Activated CD4-positive, alpha-beta T cell treated with anti-CD3 and anti-CD28 coated beads, Interleukin-2, amount 10 ng/mL, durations not matched to agents 24 days and 14 days (primary cell): ENCODE results near the gene EPHA3. TPM values are rescaled to one million over a fixed set of nuclear protein-coding genes. Genes with fewer than 3 reads are reported as not detected.

Source experiments
- DNase-seq: peaks from one replicate; pipeline ENCODE4 v3.0.0; 2022
- H3K27ac Mint-ChIP-seq: one replicate; pipeline ENCODE4 v1.8.0; 2022; ENCODE audit warnings: mild to moderate bottlenecking, mixed read lengths
- H3K27me3 Mint-ChIP-seq: one replicate; pipeline ENCODE4 v1.8.0; 2022; ENCODE audit warnings: mixed read lengths
- H3K36me3 Mint-ChIP-seq: one replicate; pipeline ENCODE4 v1.8.0; 2022; ENCODE audit warnings: low read depth, mild to moderate bottlenecking, mixed read lengths
- H3K4me1 Mint-ChIP-seq: one replicate; pipeline ENCODE4 v1.8.0; 2021; ENCODE audit warnings: mixed read lengths
- H3K4me3 Mint-ChIP-seq: one replicate; pipeline ENCODE4 v1.8.0; 2022; ENCODE audit warnings: mild to moderate bottlenecking, moderate library complexity, mixed read lengths
- H3K9me3 Mint-ChIP-seq: one replicate; pipeline ENCODE4 v1.8.0; 2021; ENCODE audit warnings: mixed read lengths
- intact Hi-C: fragments of 100-400 bp; cut with micrococcal nuclease; formaldehyde crosslinking; loops from one replicate; pipeline ENCODE4 v1.15.1; 2023
- total RNA-seq: library from RNA; stranded (reverse); gene quantifications from 2 replicates; pipeline ENCODE4 v1.2.3, GENCODE V29; 2022

Gene EPHA3
- total RNA-seq, 1 donor from 2014 or later, result not detected

DNA sequence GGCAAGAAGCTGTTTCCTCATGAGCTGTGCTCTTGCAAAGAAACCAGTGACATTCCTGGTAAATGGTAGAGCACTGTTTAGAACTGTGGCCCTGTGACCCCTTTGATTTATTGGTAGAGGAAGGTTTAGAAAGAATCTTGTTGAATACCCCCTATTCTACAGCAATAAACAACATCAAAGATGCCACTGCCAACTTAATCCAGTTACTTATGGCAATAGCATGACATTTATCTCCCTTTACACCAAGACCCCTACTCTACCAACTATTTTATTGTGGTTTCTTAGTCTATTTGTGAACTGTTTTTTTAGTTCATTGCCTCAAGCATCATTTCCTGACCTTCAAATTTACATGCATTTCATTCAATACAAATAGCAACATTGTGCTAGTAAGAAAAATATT is 288.6 kb downstream of the EPHA3 start:
- intact Hi-C loops, result no loop called here
- no peak overlapping the region for H3K27ac Mint-ChIP-seq
- no peak overlapping the region for H3K4me3 Mint-ChIP-seq
- H3K36me3 Mint-ChIP-seq, result no peaks in the 10 kb centered on the region
- DNase-seq, result no peak
- no peaks in the 10 kb centered on the region for H3K9me3 Mint-ChIP-seq
- no peaks in the 10 kb centered on the region for H3K4me1 Mint-ChIP-seq
- H3K27me3 Mint-ChIP-seq, result no peaks in the 10 kb centered on the region

DNA sequence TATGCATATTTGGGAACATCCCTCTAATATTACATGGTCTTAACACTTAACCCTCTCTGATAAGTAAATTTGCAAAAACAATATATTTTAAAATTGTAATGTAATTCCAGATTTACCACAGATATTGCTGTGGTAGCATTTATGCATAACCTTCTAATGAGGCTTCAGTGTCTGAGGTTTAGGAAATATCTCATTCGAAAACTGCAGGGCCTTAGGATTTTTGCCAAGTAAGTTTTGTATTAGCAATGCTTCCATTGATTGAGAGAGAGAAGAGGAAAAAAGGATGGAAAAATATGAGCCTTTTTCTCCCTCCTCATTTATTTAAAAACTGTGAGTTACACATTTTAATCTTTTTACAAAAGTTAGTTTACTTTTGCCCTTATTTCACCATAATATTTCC is 294.6 kb downstream of the EPHA3 start:
- no peak for DNase-seq
- H3K36me3 Mint-ChIP-seq, result no peaks in the 10 kb centered on the region
- intact Hi-C loops, result no loop called here
- no peaks in the 10 kb centered on the region for H3K27me3 Mint-ChIP-seq
- no peaks in the 10 kb centered on the region for H3K9me3 Mint-ChIP-seq
- no peak overlapping the region for H3K4me3 Mint-ChIP-seq
- H3K4me1 Mint-ChIP-seq, result no peaks in the 10 kb centered on the region
- H3K27ac Mint-ChIP-seq, result no peak overlapping the region

DNA sequence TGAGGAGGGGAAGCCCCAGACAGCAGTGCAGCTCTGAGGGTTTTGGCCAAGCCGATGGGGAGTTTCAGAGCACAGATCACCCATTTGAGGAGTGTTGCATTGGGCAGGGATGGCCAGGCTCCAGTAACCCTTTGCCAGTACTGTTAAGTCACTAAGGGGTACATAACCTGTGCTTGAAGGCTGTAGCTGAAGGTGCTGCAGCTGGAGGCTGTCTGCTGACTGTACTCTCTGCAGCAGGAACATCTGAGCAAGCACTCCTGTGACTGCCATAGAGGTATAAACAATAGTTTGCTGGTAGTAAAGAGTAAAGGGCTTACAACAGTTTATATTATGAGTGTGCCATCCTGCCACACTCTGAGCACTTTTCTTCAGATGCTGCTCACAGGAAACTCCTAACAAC is 297.8 kb downstream of the EPHA3 start:
- H3K27me3 Mint-ChIP-seq, result no peaks in the 10 kb centered on the region
- intact Hi-C loops, result no loop called here

DNA sequence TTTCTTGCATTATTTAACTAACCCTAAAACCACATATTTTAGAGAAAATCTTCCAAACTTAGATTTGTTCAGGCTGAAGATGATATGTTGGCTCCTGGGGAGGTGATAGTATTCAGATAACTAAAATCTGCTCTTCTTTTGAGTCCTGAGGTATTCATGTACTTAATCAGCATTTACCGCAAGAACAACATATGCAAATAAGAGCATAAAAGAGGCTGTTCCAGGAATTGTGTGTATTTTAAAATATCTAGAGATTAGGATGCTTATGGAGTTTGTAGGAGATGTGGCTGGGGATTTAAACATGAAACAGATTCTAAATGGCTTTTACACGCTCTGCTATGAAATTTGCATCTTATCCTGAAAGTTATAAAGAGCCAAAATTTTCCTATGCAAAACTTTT is 298.2 kb downstream of the EPHA3 start:
- H3K4me1 Mint-ChIP-seq, result no peaks in the 10 kb centered on the region

More for the DNA sequence above, 297.8 kb downstream of the EPHA3 start:
- H3K27ac Mint-ChIP-seq, result no peak overlapping the region
- no peaks in the 10 kb centered on the region for H3K4me1 Mint-ChIP-seq
- no peaks in the 10 kb centered on the region for H3K9me3 Mint-ChIP-seq
- H3K4me3 Mint-ChIP-seq, result no peak overlapping the region
- no peaks in the 10 kb centered on the region for H3K36me3 Mint-ChIP-seq
- DNase-seq, result no peak

DNA sequence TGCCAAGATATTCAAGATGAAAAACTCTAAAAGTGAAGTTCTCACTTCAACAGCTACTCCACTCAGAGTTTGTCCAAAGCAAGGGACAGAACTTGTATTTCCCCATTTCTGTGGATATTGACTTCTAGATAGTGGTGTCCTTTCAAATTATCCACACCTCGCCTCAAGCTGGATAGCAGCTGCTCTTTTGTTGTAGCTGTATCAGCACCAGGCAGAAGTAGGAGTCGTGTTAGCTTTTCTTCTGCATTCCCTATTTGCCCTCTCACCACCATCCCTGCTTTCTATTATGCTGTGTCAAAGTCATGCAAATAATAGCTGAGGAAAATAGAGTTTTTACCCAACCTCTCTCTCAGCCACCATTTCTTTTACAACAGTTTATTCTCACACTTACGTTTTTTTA is 303.8 kb downstream of the EPHA3 start:
- H3K27me3 Mint-ChIP-seq, result no peaks in the 10 kb centered on the region
- intact Hi-C loops, result no loop called here

More for the DNA sequence above, 298.2 kb downstream of the EPHA3 start:
- Mint-ChIP-seq H3K27me3 (no peaks in the 10 kb centered on the region), H3K9me3 (no peaks in the 10 kb centered on the region), H3K4me3 (no peak overlapping the region), H3K27ac (no peak overlapping the region), H3K36me3 (no peaks in the 10 kb centered on the region)
- no peak for DNase-seq
- intact Hi-C loops, result no loop called here

DNA sequence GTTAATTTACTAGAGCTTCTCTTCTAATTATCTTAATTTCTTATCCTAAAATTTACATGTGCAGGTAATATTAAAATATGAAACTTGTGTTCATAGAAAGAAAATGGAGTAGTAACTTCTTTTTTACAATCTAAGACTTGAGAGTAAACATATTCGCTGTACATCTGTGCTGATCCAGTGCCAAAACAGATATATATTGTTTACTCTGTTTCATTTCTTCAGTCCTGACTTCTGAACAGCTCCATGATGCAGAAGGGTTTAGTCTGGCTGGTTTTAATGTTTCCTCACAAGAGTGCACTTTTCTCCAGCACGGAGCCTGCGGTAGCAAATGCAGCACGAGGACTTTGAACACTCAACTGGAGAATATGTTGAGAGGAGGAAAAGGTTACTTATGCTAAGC is 306.8 kb downstream of the EPHA3 start:
- no peaks in the 10 kb centered on the region for H3K27me3 Mint-ChIP-seq
- DNase-seq, result no peak
- no peak overlapping the region for H3K4me3 Mint-ChIP-seq
- intact Hi-C loops, result no loop called here
- H3K9me3 Mint-ChIP-seq, result no peaks in the 10 kb centered on the region
- no peaks in the 10 kb centered on the region for H3K36me3 Mint-ChIP-seq
- H3K4me1 Mint-ChIP-seq, result no peaks in the 10 kb centered on the region
- no peak overlapping the region for H3K27ac Mint-ChIP-seq

More for the DNA sequence above, 303.8 kb downstream of the EPHA3 start:
- no peaks in the 10 kb centered on the region for H3K9me3 Mint-ChIP-seq
- H3K4me3 Mint-ChIP-seq, result no peak overlapping the region
- H3K36me3 Mint-ChIP-seq, result no peaks in the 10 kb centered on the region
- no peak overlapping the region for H3K27ac Mint-ChIP-seq
- DNase-seq, result no peak
- no peaks in the 10 kb centered on the region for H3K4me1 Mint-ChIP-seq

DNA sequence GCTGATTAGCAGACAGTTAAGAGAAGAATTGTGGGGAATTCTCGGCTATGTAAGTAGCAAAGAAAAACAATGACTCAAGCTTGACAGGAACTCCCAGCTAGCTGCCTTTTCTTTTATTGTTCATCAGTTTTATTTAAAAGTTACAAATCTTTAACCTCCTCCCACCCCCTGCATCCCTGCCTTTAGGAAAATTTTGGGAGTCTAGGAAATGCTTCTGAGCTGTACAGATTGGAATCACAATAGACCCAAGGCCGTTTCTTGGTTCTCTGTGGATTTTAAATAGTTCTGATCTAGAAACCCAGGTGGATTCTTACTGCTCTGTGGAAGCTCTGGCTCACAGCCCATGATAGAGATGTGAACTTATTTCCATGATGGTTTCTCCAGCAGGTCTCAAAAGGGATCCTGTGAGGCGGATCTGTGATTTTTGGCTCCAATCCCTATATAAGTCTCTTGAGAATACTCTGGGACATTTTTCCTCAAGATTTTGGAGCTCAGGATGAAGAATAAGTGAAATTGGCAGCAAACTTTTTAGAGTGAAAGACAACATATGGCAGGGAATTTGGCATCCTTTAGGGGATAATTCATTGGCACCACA is 312.3 kb downstream of the EPHA3 start:
- no peaks in the 10 kb centered on the region for H3K9me3 Mint-ChIP-seq
- H3K27me3 Mint-ChIP-seq, result no peaks in the 10 kb centered on the region
- H3K27ac Mint-ChIP-seq, result no peak overlapping the region
- no peak overlapping the region for H3K4me3 Mint-ChIP-seq
- intact Hi-C loops, result no loop called here
- H3K36me3 Mint-ChIP-seq, result no peaks in the 10 kb centered on the region
- H3K4me1 Mint-ChIP-seq, result no peaks in the 10 kb centered on the region
- DNase-seq, result no peak

DNA sequence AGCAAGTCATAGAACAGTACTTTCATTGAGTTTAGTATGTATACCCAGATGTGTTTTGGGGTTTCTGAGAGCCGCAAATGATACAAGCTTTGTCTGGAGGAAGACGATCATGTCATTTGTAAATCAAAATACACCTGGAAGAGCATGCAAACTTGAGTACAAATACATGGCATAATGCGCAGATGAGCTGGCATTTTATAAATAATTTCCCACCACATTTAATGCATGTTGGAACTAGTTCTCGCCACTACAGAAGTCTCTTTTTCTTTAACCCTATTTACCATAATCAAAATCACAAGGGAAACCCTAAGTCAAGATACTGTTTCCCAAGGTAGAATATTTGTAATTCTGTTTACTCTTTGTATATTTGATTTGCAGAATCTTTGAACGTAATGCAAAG is 318.6 kb downstream of the EPHA3 start:
- no peak overlapping the region for H3K4me3 Mint-ChIP-seq
- intact Hi-C loops, result no loop called here
- no peak for DNase-seq
- H3K9me3 Mint-ChIP-seq, result no peaks in the 10 kb centered on the region
- H3K27me3 Mint-ChIP-seq, result no peaks in the 10 kb centered on the region
- H3K4me1 Mint-ChIP-seq, result no peaks in the 10 kb centered on the region
- no peaks in the 10 kb centered on the region for H3K36me3 Mint-ChIP-seq
- H3K27ac Mint-ChIP-seq, result no peak overlapping the region

DNA sequence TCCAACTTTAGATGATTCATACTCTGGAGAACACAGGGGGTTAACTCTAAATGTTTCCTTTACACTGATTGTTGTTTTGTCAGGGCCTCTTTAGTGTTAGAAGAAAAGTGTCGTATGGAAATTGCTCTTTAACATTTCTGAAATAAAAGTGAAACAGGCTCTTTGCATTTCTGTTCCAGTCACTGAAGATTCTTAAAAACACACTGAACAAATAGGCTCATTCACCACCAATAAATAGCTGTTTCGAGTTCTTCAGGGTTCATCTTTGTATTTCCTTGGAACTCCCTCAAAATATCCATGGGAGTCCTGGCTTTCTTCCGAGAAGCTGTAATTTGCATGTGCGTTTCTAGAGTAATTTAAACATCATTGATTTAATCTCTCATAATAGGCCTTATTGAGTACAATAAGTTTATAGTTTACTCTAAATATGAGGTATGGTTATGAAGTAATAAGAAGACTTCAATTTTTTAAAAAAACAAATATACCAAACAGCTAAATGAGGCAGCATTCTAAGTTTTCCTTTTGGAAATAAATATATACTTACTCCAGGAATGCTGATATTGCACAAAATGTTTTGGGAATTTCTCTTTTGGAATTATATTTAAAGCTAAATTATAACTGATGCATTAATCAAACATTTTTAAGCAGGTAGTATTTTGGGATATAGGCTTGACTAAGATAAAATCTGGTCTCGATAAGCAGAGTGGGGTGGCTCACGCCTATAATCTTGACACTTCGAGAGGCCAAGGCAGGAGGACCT is 327.4 kb downstream of the EPHA3 start:
- Mint-ChIP-seq H3K4me3 (no peak overlapping the region), H3K4me1 (no peaks in the 10 kb centered on the region), H3K27me3 (no peaks in the 10 kb centered on the region), H3K27ac (no peak overlapping the region), H3K9me3 (no peaks in the 10 kb centered on the region), H3K36me3 (no peaks in the 10 kb centered on the region)
- intact Hi-C loops, result no loop called here
- no peak for DNase-seq

DNA sequence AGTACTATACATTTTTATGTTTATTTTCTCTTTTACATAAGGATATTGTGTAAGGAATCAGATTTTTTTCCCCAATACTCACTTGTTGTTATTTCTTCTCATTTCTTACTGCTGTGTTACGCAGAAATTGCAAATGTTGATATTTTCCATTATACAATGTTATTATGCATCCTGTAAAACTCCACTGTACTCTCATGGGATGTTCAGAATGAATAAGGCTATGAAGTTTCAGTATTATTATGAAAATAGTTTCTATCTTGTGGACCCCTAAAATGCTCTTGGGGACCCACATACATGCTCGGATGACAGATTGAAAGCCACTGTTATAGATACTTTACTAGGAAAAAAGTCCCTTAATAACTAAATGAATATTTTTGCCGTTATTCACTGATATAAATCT is 329.4 kb downstream of the EPHA3 start:
- DNase-seq, result no peak
- Mint-ChIP-seq H3K9me3 (no peaks in the 10 kb centered on the region), H3K36me3 (no peaks in the 10 kb centered on the region), H3K27ac (no peak overlapping the region), H3K4me3 (no peak overlapping the region), H3K27me3 (no peaks in the 10 kb centered on the region), H3K4me1 (no peaks in the 10 kb centered on the region)
- intact Hi-C loops, result no loop called here

DNA sequence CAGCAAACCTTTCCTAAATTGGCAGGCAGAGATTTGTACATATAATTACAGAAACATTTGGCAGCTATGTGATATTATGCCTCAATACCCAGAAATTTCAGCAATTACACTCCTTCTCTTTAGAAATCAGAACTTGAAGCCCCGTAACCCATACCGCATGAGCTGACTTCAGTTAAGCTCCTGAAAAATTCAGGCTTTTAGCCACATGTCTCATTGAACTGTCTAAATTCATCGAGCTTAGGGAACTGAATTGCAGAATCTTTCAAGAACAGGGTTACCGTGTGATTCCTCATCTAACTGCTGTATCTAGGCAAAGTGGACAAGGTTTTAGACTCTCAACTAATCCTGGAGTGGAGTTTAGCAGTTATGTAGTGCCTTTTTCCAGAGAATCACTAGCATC is 333.0 kb downstream of the EPHA3 start:
- no peak for DNase-seq
- no peaks in the 10 kb centered on the region for H3K27me3 Mint-ChIP-seq
- H3K36me3 Mint-ChIP-seq, result no peaks in the 10 kb centered on the region
- no peaks in the 10 kb centered on the region for H3K4me1 Mint-ChIP-seq
- no peak overlapping the region for H3K27ac Mint-ChIP-seq
- intact Hi-C loops, result no loop called here
- no peak overlapping the region for H3K4me3 Mint-ChIP-seq
- H3K9me3 Mint-ChIP-seq, result no peaks in the 10 kb centered on the region

DNA sequence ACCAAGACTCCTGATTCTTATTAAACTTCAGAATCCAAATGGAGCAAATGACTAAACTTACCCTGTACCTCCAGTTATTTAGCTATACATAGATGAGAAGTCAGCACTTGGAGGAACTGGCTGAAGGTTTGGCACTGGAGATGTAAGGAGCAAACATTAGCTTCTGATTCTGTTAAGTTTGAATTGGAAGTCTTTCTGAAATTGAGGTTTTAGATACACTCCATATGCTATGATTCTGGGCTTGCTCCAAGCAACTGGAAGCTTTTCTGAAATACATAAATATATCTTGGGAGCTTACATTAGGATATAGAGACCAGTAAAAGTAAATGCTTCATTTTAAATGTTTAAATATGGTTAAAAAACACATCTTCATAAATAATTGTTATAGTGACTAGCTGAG is 333.7 kb downstream of the EPHA3 start:
- no peaks in the 10 kb centered on the region for H3K27me3 Mint-ChIP-seq

DNA sequence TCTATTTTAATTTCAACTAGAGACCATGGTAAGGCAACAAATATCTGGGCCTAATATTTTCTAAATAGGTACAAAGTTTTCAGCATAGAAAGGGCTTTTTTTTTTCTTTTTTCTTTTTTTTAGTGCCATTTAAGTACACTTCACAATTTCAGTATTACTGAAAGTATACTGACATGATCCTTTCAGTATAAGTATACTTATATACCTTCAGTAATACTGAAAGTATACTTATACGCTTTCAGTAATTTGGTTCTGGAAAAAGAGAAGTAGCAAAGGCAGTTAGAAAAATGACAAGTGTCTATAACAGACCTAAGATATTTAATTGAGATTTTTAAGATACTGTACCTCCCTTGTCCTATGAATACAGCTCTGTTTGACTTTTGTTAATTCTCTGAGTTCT is 339.2 kb downstream of the EPHA3 start:
- Mint-ChIP-seq H3K36me3 (no peaks in the 10 kb centered on the region), H3K4me1 (no peaks in the 10 kb centered on the region), H3K4me3 (no peak overlapping the region), H3K27ac (no peak overlapping the region), H3K27me3 (no peaks in the 10 kb centered on the region), H3K9me3 (no peaks in the 10 kb centered on the region)
- intact Hi-C loops, result no loop called here
- no peak for DNase-seq

More for the DNA sequence above, 333.7 kb downstream of the EPHA3 start:
- Mint-ChIP-seq H3K36me3 (no peaks in the 10 kb centered on the region), H3K4me1 (no peaks in the 10 kb centered on the region), H3K9me3 (no peaks in the 10 kb centered on the region), H3K4me3 (no peak overlapping the region), H3K27ac (no peak overlapping the region)
- intact Hi-C loops, result no loop called here
- DNase-seq, result no peak

DNA sequence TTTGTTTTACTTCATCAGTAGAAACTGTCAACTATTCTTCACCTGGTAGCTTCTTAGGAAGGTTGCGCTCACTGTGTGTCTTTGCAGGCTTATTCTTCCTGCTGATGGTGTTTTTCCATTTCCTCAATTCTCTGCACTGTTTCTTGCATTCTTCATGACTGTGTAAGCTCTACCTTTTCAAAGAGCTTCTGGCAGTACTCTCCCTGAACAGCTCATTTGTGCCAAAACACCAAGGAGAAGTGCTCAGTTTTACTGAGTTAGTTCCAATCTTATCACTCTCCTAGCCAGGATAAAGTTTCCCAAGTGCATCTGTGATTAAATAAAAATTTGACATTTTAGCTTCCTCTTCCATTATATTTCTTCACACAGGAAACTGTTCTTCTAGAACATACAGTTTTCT is 339.8 kb downstream of the EPHA3 start:
- H3K27me3 Mint-ChIP-seq, result no peaks in the 10 kb centered on the region
- no peaks in the 10 kb centered on the region for H3K36me3 Mint-ChIP-seq
- DNase-seq, result no peak
- no peaks in the 10 kb centered on the region for H3K4me1 Mint-ChIP-seq
- intact Hi-C loops, result no loop called here
- H3K9me3 Mint-ChIP-seq, result no peaks in the 10 kb centered on the region
- no peak overlapping the region for H3K4me3 Mint-ChIP-seq
- no peak overlapping the region for H3K27ac Mint-ChIP-seq

DNA sequence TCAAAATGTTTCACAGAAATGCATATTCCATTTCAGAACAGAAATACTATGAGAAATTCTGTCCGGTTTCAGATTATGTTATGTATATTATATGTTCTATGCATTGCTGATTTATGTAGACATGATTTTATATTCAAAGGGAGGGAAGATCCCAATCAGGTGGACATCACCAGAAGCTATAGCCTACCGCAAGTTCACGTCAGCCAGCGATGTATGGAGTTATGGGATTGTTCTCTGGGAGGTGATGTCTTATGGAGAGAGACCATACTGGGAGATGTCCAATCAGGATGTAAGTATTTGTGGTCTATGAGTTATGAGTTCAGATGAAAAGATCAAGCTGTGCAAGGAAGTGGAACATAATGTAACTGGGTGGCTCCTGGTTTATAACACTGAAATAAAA is 341.7 kb downstream of the EPHA3 start:
- intact Hi-C loops, result no loop called here
- H3K4me1 Mint-ChIP-seq, result no peaks in the 10 kb centered on the region
- no peak overlapping the region for H3K4me3 Mint-ChIP-seq
- no peaks in the 10 kb centered on the region for H3K9me3 Mint-ChIP-seq
- no peak overlapping the region for H3K27ac Mint-ChIP-seq
- no peaks in the 10 kb centered on the region for H3K27me3 Mint-ChIP-seq
- no peak for DNase-seq
- no peaks in the 10 kb centered on the region for H3K36me3 Mint-ChIP-seq
